Measurements from ENCODE around the gene GAS5.

- TF ChIP-seq EZH2 (IDR thresholded peaks at IDR 0.05; ENCODE audit: insufficient read depth, poor library complexity, severe bottlenecking), result no peak
- no peak for TF ChIP-seq EZH2phosphoT487 (IDR thresholded peaks at IDR 0.05; ENCODE audit: insufficient read depth, low read depth)
Measured at GRCh38 chr1:173870252-173871075, 2.7 kb upstream of the GAS5 start.

Measured in GM23248 (cell line).